ENCODE data around the gene DENND6A.
"Not testable (repeated sequence)": the region's sequence is repeated elsewhere in the genome, so short reads cannot be mapped to it uniquely, and the experiment has no call there.

Gene DENND6A

GRCh38 chr3:57622362-57622761, 70.5 kb downstream of the DENND6A start:
- no peak overlapping the region for H3K4me3 ChIP-seq (ENCODE audit: low read length)
- DNase-seq (ENCODE audit: low read depth): no peak
- no peak for TF ChIP-seq CTCF (IDR thresholded peaks at IDR 0.05; ENCODE audit: insufficient read depth, low read depth, low read length, missing control alignments)

GRCh38 chr3:57617739-57618138, 75.1 kb downstream of the DENND6A start:
- TF ChIP-seq CTCF (IDR thresholded peaks at IDR 0.05; ENCODE audit: insufficient read depth, low read depth, low read length, missing control alignments): no peak
- DNase-seq (ENCODE audit: low read depth): no peak

DNA sequence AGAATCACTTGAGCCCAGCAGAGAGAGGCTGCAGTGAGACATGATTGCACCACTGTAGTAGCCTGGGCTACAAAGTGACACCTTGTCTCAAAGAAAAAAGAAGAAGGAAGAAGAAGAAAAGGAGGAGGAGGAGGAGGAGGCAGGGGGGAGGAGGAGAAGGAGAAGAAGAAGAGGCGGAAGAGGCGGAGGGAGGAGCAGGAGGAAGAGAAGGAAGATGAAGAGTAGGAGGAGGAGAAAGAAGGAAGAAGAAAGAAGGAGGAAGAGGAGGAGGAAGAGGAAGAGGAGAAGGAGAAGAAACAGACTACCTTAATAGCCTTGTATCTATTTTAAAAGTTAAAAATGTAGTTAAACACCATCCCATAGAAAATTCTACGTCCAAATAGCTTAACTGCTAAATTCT, 76.6 kb downstream of the DENND6A start:
- no peak for DNase-seq (ENCODE audit: low read depth)
- no peak for TF ChIP-seq CTCF (IDR thresholded peaks at IDR 0.05; ENCODE audit: insufficient read depth, low read depth, low read length, missing control alignments)
- H3K4me3 ChIP-seq (ENCODE audit: low read length): no peak overlapping the region

More at GRCh38 chr3:57617739-57618138, 75.1 kb downstream of the DENND6A start:
- no peak overlapping the region for H3K4me3 ChIP-seq (ENCODE audit: low read length)

DNA sequence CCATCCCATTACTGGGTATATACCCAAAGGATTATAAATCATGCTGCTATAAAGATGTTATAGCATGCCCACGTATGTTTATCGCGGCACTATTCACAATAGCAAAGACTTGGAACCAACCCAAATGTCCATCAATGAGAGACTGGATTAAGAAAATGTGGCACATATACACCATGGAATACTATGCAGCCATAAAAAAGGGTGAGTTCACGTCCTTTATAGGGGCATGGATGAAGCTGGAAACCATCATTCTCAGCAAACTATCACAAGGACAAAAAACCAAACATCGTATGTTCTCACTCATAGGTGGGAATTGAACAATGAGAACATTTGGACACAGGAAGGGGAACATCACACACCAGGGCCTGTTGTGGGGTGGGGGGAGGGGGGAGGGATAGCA, 81.0 kb downstream of the DENND6A start:
- not testable (repeated sequence) for H3K4me3 ChIP-seq (ENCODE audit: low read length); DNase-seq (ENCODE audit: low read depth)

GRCh38 chr3:57605683-57606082, 87.2 kb downstream of the DENND6A start:
- no peak for TF ChIP-seq CTCF (IDR thresholded peaks at IDR 0.05; ENCODE audit: insufficient read depth, low read depth, low read length, missing control alignments)
- DNase-seq (ENCODE audit: low read depth): no peak
- no peak overlapping the region for H3K4me3 ChIP-seq (ENCODE audit: low read length)

GRCh38 chr3:57604971-57605370, 87.9 kb downstream of the DENND6A start:
- no peak overlapping the region for H3K4me3 ChIP-seq (ENCODE audit: low read length)
- no peak for TF ChIP-seq CTCF (IDR thresholded peaks at IDR 0.05; ENCODE audit: insufficient read depth, low read depth, low read length, missing control alignments)
- DNase-seq (ENCODE audit: low read depth): no peak

- H3K4me3 ChIP-seq (ENCODE audit: low read length): no peak overlapping the region
- TF ChIP-seq CTCF (IDR thresholded peaks at IDR 0.05; ENCODE audit: insufficient read depth, low read depth, low read length, missing control alignments): no peak
- no peak for DNase-seq (ENCODE audit: low read depth)
These were observed 92.7 kb downstream of the DENND6A start for GRCh38 chr3:57600195-57600594.

All from epithelial cell of esophagus (primary cell).